Uterus (tissue), 2 donors: ENCODE measurements around the gene A2M.
A peak's percentile ranks its signal among the peaks of the same experiment; 100 is the strongest.

ENCODE experiments used
- POLR2A ChIP-seq, 2 donors: fragments of 450-650 bp; IDR thresholded peaks; one replicate each; pipeline ENCODE4 v1.6.1; 2016; ENCODE audit warnings: antibody characterized with exemption in 2 of 2, mild to moderate bottlenecking in 1 of 2, moderate library complexity in 1 of 2
- TF ChIP-seq, protein P1 (sequence below), 4 experiments: fragments of 200-600 bp in 2 of 4; fragments of 450-650 bp in 2 of 4; sonication (generic) in 2 of 4; IDR thresholded peaks; one replicate each; pipeline ENCODE4 v1.5.1; 2016 to 2019; ENCODE audit warnings: antibody characterized with exemption in 4 of 4, mild to moderate bottlenecking in 2 of 4, moderate library complexity in 1 of 4

DNA sequence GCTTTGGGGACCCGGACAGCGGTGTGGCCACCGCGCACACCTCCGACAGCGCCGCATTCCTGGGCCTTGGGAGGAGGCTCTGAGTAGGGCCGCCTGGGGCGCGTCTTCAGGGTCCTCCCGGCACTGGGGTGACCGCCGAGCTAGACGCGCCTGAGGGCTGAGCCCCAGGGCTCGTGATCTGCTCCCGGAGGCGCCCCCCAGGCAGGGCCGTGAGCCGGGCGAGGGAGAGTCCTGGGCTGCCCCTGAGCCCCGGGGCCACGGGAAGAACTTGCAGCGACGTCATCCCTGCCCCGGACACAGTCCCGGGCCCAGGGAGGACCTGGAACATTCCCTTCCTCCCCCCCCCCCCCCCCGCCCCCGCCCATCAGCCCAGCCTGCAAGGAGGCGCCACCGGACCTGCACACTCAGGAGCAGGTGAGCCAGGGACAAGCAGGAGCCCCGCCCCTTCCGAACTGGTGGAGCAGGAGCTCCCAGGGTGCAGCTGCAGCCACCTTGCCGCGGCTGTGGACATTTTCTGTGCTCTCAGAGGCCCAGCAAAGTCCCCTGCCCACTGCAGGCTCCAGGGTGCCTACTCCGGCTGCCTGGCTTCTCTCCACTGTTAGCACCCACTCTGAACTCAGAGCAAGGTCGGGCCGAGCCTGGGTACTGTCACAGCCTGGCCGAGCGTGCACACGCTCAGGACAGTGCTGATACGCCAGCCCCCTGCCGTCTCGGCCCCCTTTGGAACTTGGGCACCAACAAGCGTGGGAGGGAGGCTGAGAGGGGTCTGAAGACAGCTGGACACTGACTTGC, 50.7 kb downstream of the A2M start:
- TF ChIP-seq POLR2A (IDR thresholded peaks at IDR 0.05) = peak; percentile 81 to 92
- TF ChIP-seq, protein P1, sequence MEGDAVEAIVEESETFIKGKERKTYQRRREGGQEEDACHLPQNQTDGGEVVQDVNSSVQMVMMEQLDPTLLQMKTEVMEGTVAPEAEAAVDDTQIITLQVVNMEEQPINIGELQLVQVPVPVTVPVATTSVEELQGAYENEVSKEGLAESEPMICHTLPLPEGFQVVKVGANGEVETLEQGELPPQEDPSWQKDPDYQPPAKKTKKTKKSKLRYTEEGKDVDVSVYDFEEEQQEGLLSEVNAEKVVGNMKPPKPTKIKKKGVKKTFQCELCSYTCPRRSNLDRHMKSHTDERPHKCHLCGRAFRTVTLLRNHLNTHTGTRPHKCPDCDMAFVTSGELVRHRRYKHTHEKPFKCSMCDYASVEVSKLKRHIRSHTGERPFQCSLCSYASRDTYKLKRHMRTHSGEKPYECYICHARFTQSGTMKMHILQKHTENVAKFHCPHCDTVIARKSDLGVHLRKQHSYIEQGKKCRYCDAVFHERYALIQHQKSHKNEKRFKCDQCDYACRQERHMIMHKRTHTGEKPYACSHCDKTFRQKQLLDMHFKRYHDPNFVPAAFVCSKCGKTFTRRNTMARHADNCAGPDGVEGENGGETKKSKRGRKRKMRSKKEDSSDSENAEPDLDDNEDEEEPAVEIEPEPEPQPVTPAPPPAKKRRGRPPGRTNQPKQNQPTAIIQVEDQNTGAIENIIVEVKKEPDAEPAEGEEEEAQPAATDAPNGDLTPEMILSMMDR (IDR thresholded peaks at IDR 0.05) = peak in 2 of 4 experiments; percentile 4 to 5
